GM12864 (cell line): Measurements from ENCODE around the gene FN3K.

Source experiments
- DNase-seq: peaks from one replicate; pipeline ENCODE4 v3.0.0-alpha.2; 2011; ENCODE audit warnings: low read depth
- H3K4me3 ChIP-seq: 2 replicates; pipeline ENCODE4 v1.5.1; 2011; ENCODE audit warnings: mild to moderate bottlenecking, low read depth, low read length, control low read depth
- TF ChIP-seq, protein P1 (sequence below): IDR thresholded peaks from 2 replicates; pipeline ENCODE4 v1.5.1; 2011; ENCODE audit warnings: low read depth, mild to moderate bottlenecking, moderate library complexity, low read length, control low read depth, inconsistent platforms; ENCODE audit errors: missing control alignments

FN3K gene

DNA sequence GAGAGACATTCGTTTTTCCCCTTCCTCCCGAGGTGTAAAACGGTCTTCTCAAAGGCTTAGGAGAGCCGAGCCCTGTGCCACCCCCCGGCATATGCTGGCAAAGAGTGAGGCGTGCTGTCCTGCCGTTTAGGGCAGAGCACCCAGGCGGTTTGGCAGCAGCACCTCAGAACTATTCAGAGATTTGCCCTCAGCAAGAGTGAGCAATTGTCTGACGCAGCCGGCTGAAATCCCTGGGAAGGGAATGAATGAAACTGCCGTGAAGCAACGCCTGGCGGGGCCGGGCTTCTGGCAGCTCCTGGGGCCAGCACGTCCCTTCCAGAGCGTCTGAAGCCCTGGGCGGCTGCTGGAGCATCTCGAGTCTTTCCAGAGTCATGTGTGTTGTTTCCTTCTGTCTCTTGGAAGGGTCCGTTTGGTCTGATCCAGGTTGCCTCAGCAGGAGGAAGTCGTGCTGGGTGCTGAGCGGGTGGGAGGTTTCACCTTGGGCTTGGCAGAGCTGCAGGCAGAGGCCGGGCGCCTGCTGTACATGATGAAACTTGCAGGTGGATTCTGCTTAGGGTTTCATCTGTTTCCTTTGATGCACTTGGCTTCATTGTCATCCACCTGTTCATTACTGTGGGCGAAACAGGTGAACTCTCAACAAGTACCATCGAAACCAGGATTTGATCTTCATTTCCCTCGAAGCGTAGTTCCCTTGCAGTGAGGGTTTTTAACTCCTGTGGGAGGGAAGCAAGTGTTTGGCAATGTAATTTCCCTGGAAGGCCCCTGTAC is 51.9 kb downstream of the FN3K start:
- TF ChIP-seq, protein P1, sequence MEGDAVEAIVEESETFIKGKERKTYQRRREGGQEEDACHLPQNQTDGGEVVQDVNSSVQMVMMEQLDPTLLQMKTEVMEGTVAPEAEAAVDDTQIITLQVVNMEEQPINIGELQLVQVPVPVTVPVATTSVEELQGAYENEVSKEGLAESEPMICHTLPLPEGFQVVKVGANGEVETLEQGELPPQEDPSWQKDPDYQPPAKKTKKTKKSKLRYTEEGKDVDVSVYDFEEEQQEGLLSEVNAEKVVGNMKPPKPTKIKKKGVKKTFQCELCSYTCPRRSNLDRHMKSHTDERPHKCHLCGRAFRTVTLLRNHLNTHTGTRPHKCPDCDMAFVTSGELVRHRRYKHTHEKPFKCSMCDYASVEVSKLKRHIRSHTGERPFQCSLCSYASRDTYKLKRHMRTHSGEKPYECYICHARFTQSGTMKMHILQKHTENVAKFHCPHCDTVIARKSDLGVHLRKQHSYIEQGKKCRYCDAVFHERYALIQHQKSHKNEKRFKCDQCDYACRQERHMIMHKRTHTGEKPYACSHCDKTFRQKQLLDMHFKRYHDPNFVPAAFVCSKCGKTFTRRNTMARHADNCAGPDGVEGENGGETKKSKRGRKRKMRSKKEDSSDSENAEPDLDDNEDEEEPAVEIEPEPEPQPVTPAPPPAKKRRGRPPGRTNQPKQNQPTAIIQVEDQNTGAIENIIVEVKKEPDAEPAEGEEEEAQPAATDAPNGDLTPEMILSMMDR = no peak
- no peak for DNase-seq
- H3K4me3 ChIP-seq = no peak overlapping the region

DNA sequence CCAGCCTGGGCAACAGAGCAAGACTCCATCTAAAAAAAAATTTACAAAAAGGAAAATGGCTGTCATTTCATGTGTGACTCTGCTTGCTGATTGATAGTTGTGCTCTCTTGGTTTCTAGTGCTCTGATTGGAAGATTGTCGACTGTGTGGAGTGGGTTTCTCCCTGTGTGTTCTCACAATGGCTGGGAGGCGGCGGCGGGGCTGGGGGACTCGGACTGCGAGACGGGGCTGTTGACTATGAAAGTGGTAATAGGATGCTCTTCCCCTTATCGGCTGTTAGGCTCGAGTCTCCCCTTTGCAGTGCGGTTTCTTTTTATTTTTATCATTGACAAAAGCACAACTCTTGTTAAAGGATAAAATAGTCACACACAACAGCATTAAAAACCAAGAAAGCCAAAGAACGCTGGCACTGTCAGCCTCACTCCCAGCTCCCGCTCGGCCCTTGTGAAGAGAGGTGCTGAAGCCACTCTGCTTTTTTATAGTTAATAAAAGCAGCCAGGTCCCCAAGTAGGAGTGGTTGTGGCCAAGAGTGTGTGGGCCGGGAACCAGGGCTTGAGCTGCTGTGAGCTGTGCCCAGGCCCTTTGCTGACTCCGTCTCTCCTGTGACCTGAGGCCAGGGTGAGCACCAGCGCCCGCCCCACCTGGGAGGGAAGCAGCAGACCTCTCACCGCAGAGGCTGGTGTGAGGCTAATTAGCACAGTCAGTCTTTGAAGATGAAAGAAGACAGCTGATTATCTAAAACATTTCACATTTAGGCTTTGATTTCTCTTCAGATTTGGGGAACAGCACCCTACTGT is 53.0 kb downstream of the FN3K start:
- no peak for DNase-seq
- TF ChIP-seq, protein P1 = no peak

DNA sequence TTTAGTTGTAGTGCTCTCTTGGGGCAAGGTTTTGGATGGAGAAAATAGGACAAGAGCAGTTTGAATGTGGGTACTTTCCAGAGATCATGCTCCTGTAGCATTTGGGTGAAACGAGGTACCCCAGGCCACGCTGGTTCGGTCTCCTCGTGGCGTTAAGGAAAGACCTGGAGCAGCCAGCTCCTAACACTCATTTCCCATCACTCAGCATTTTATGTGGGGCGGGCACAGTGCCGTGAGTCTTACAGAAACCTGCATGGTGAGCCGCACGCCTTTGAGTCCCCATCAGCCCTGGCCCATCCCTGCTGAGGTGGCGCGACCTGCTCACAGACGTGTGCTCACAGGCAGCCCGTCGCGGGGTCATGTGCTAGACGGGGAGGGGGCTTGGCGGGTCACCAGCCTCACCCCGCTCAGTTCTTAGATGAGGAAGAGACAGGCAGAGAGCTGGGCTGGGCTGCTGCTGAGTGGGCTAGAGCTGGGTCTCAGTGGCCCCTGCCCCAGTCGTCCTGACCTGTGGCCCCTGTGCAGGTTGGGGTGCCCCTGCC is 53.7 kb downstream of the FN3K start:
- TF ChIP-seq, protein P1 = no peak
- no peak overlapping the region for H3K4me3 ChIP-seq
- no peak for DNase-seq

More for the DNA sequence above, 53.0 kb downstream of the FN3K start:
- H3K4me3 ChIP-seq = no peak overlapping the region

DNA sequence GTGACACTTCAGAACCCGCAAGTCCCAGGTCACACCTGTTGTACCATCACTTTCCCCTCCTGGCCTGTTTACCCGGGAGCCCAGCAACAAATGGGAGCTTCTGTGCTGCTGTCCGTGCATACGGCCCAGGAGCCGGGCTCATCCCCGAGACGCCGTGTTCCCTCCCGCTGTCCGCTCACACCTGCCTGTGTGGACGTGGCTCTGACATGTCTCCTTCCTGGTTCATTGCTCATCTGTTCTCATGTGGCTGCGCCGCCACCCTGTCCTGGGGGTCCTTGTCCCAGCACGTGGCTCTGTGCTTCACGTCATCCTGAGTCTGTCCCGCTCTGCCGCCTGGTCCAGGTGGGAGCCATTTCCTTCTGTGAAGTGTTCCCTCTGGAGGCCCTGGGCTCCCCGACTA is 54.4 kb downstream of the FN3K start:
- TF ChIP-seq, protein P1 = no peak
- no peak overlapping the region for H3K4me3 ChIP-seq
- DNase-seq = no peak

DNA sequence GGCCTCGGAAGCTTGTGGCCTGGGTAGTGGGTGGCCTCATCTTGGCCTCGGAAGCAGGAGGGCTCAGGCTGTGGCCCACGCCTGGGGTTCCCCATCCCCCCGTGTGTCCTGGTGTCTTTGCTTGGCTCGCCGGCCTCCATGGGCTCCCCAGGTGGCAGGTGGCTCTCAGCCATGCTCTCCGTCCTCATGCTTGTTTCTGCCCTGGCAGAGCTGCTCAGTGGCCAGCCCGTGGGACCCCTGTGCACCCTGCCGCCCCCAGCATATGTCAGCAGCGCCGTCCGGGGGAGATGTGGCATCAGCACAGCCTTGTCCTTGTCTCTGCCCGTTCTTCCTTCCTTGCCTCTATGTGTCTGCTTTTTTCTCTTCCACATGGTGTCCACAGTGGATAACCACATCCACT is 55.0 kb downstream of the FN3K start:
- DNase-seq = no peak
- no peak overlapping the region for H3K4me3 ChIP-seq
- TF ChIP-seq, protein P1 = no peak

DNA sequence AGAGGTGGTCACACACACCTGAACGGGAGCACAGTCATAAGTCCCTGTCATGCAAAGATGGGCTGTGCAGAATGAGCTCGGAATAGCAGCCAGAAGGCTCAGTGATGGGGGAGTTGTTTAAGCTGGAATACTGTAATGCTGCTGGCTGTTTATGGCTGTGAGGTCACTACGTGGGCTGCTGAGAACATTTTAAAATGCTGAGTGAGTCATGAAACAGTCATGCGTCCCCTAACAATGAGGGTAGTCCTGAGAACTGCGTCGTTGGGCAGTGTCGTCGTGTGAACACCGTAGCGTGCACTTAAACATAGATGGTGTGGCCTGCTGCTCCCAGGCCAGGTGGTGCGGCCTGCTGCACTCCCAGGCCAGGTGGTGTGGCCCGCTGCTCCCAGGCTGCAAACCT is 56.1 kb downstream of the FN3K start:
- no peak overlapping the region for H3K4me3 ChIP-seq
- DNase-seq = no peak
- TF ChIP-seq, protein P1 = no peak
